Activated naive CD4-positive, alpha-beta T cell treated with anti-CD3 and anti-CD28 coated beads for 36 hours (primary cell): Measurements from ENCODE around the gene TCTN1. TPM values are rescaled to one million over a fixed set of nuclear protein-coding genes. Genes with fewer than 3 reads are reported as not detected.

Experiments
- CTCF ChIA-PET: fragments of 350-600 bp; sonication (Branson Sonifier 250); formaldehyde crosslinking; loops from one replicate; lab custom pipeline; 2021; ENCODE audit warnings: antibody characterized with exemption; lab: Charles Lee
- DNase-seq: peaks from one replicate; pipeline ENCODE4 v3.0.0-alpha.2; 2020
- H3K27ac Mint-ChIP-seq: one replicate; pipeline ENCODE4 v1.8.0; 2021; ENCODE audit warnings: mild to moderate bottlenecking, mixed read lengths
- H3K27me3 Mint-ChIP-seq: one replicate; pipeline ENCODE4 v1.8.0; 2021; ENCODE audit warnings: low read depth, mixed read lengths
- H3K36me3 Mint-ChIP-seq: one replicate; pipeline ENCODE4 v1.8.0; 2021; ENCODE audit warnings: low read depth, mixed read lengths
- H3K4me1 Mint-ChIP-seq: one replicate; pipeline ENCODE4 v1.8.0; 2021; ENCODE audit warnings: low read depth, mixed read lengths
- H3K4me3 Mint-ChIP-seq: one replicate; pipeline ENCODE4 v1.8.0; 2021; ENCODE audit warnings: mild to moderate bottlenecking, moderate library complexity, mixed read lengths
- H3K9me3 Mint-ChIP-seq: one replicate; pipeline ENCODE4 v1.8.0; 2021; ENCODE audit warnings: mixed read lengths
- intact Hi-C: fragments of 100-400 bp; cut with micrococcal nuclease; formaldehyde crosslinking; loops from one replicate; pipeline ENCODE4 v1.15.1; 2023
- total RNA-seq, 2 experiments: library from RNA; stranded (reverse); gene quantifications; one replicate each; pipeline ENCODE4 v1.2.3, GENCODE V29; 2021

TCTN1 gene
- total RNA-seq, 2 experiments from 2014 or later = 5.2 to 5.8 TPM

DNA sequence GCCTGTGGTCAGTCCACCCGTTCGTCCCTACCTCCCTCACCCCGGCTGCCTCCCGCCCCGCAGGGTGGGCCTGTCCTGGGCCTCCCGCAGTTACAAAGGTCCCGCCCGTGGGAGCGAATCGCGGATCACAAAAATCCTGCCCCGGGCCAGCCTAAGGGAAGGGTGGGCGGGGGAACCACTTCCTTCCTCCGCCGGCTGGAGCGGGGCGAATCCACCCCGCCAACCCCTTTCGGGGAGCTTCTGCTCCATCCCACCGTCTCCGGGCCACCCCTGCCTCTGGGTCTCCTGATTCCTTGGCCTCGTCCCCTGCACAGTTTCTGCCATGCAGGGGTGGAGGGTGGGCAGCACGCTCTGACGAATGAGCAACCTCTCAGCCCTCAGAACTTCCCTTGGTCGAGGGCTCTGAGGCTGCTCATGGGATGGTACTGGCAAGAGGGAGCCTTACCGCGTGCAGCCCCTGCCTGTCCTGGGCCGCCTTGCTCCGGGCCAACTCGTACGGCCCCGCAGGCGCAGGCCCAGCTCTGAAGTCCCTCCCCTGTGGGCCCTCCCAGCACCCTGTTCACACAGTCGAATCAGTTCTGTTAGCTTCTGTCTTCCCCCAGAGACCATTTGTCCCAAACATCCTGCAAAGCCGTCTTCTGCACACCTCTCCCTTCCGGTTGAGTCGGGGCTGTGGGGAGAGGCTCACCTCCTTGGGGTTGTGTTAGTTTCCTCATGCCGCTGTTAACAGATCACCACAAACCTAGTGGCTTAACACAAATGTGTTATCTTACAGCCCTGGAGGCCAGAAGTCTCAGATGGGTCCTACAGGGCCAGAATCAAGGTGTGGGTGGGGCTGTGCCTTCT, 75.6 kb downstream of the TCTN1 start:
- Mint-ChIP-seq H3K4me1 (peaks cover 38% of the 10 kb centered on the region), H3K9me3 (no peaks in the 10 kb centered on the region), H3K27me3 (no peaks in the 10 kb centered on the region), H3K36me3 (no peaks in the 10 kb centered on the region), H3K27ac (peak overlapping the region; percentile 39), H3K4me3 (peak overlapping the region; percentile 80)
- intact Hi-C loops = loop anchor here (2.0 kb wide), 3 partner anchors 19 to 71 kb away; no protein-coding TSS in a partner anchor
- CTCF ChIA-PET = interaction anchor here (1.0 to 1.3 kb wide), 2 partner anchors 8 to 15 kb away, joined by 3 read pairs; no protein-coding TSS in a partner anchor
- DNase-seq = peak; percentile 69

DNA sequence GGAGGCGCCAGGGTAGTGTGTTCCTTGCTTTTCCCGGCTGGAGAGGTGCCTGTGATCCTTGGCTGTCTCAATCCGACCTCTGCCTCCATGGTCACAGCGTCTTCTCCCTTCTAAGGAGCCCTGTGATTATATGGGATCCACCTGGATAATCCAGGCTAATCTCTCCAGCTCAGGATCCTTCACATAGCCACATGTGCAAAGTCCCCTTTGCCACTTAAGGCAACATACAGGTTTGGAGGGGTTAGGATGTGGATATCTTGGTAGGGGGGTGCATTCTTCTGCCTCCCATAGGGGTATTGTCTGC, 76.2 kb downstream of the TCTN1 start:
- H3K9me3 Mint-ChIP-seq = no peaks in the 10 kb centered on the region
- CTCF ChIA-PET = interaction anchor here (1.0 to 1.3 kb wide), 2 partner anchors 8 to 15 kb away, joined by 3 read pairs; no protein-coding TSS in a partner anchor
- no peak for DNase-seq
- peak overlapping the region; percentile 80 for H3K4me3 Mint-ChIP-seq
- intact Hi-C loops = no loop called here
- H3K4me1 Mint-ChIP-seq = peaks cover 32% of the 10 kb centered on the region
- H3K36me3 Mint-ChIP-seq = no peaks in the 10 kb centered on the region
- peak overlapping the region; percentile 7 for H3K27ac Mint-ChIP-seq
- no peaks in the 10 kb centered on the region for H3K27me3 Mint-ChIP-seq

- H3K4me3 Mint-ChIP-seq = no peak overlapping the region
- no peaks in the 10 kb centered on the region for H3K27me3 Mint-ChIP-seq
- intact Hi-C loops = loop anchor here (1.0 kb wide), 1 partner anchor 74 kb away; no protein-coding TSS in a partner anchor
- H3K36me3 Mint-ChIP-seq = no peaks in the 10 kb centered on the region
- CTCF ChIA-PET = no interaction called here
- H3K4me1 Mint-ChIP-seq = peaks cover 30% of the 10 kb centered on the region
- H3K9me3 Mint-ChIP-seq = no peaks in the 10 kb centered on the region
- DNase-seq = no peak
- H3K27ac Mint-ChIP-seq = no peak overlapping the region
These were observed 79.8 kb downstream of the TCTN1 start for GRCh38 chr12:110693731-110694130.

DNA sequence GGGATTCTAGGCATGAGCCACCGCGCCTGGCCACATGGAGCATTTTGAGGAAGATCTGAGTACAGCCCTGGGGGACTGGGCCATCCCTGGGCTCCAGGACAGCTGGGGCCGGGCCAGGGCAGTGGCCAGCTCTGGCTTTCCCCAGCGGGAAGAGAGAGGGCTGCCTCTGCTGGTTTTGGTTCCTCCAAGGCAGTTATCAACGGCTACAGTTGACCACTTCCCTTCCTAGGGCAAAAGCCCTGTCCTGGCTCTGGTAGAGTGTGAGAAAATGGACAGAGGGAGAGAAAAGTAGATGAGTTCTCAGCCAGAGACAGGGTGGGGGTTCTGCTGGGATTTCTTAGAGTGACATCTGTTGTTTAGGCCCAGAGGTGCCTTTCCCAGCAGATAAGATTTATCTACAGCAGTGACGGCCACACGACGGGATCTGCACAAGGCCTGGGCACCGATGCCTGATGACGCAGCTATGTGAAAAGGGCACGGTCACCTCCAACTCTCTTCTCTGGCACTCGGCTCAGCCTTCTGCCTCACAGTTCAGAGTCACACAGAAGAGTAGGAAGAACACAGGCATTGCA, 80.5 kb downstream of the TCTN1 start:
- H3K27ac Mint-ChIP-seq = no peak overlapping the region

DNA sequence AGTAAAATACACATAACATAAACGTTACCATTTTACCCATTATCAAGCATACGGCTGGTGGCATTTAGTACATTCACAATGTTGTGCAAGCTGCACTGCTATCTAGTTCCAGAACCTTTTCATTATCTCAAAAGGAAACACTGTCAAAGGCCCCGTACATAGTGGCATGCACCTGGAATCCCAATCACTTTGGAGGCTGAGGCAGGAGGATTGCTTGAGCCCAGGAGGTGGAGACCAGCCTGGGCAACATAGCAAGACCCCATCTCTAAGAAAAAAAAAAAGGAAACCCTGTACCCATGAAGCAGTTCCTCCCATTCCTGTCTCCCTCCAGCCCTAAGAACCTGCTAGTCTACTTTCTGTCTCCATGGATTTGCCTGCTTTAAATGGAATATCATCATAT, 82.4 kb downstream of the TCTN1 start:
- peaks cover 19% of the 10 kb centered on the region for H3K4me1 Mint-ChIP-seq
- no peaks in the 10 kb centered on the region for H3K27me3 Mint-ChIP-seq
- intact Hi-C loops = loop anchor here (5.0 kb wide), 1 partner anchor 184 kb away; no protein-coding TSS in a partner anchor
- H3K36me3 Mint-ChIP-seq = no peaks in the 10 kb centered on the region
- H3K4me3 Mint-ChIP-seq = no peak overlapping the region
- CTCF ChIA-PET = no interaction called here
- H3K9me3 Mint-ChIP-seq = no peaks in the 10 kb centered on the region
- DNase-seq = no peak
- H3K27ac Mint-ChIP-seq = no peak overlapping the region

More for the DNA sequence above, 80.5 kb downstream of the TCTN1 start:
- no peak for DNase-seq
- H3K4me3 Mint-ChIP-seq = no peak overlapping the region
- intact Hi-C loops = loop anchor here (1.0 kb wide), 1 partner anchor 75 kb away; no protein-coding TSS in a partner anchor
- no peaks in the 10 kb centered on the region for H3K9me3 Mint-ChIP-seq
- H3K36me3 Mint-ChIP-seq = no peaks in the 10 kb centered on the region
- H3K27me3 Mint-ChIP-seq = no peaks in the 10 kb centered on the region
- H3K4me1 Mint-ChIP-seq = peaks cover 29% of the 10 kb centered on the region
- CTCF ChIA-PET = no interaction called here

DNA sequence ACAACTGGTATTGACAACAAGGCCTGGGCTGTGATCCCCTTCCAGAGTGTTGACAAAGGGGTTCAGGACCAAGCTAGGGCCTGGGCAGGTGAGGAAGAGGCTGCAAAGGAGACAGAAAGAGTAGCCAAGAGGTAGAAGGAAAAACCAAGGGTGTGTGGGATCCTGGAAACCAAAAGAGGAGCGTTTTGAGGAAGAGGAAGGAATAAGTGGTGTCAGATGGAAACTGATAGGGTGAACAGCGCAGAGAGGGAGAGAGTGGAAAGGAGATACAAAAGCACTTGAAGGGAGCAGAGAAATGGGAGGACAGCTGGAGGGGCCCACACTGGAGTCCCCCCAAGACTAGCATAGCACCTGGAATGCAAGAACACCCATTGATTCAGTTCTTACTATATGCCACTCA, 83.3 kb downstream of the TCTN1 start:
- DNase-seq = no peak
- no peaks in the 10 kb centered on the region for H3K9me3 Mint-ChIP-seq
- H3K27me3 Mint-ChIP-seq = no peaks in the 10 kb centered on the region
- no peak overlapping the region for H3K27ac Mint-ChIP-seq
- H3K4me3 Mint-ChIP-seq = no peak overlapping the region
- H3K36me3 Mint-ChIP-seq = no peaks in the 10 kb centered on the region
- intact Hi-C loops = loop anchor here (5.0 kb wide), 1 partner anchor 185 kb away; no protein-coding TSS in a partner anchor
- CTCF ChIA-PET = interaction anchor here (0.6 to 1.6 kb wide), 14 partner anchors 8 to 190 kb away, joined by 3 to 6 read pairs (median 3); partner anchors contain the start of genes HVCN1 and TCTN1
- peaks cover 19% of the 10 kb centered on the region for H3K4me1 Mint-ChIP-seq

DNA sequence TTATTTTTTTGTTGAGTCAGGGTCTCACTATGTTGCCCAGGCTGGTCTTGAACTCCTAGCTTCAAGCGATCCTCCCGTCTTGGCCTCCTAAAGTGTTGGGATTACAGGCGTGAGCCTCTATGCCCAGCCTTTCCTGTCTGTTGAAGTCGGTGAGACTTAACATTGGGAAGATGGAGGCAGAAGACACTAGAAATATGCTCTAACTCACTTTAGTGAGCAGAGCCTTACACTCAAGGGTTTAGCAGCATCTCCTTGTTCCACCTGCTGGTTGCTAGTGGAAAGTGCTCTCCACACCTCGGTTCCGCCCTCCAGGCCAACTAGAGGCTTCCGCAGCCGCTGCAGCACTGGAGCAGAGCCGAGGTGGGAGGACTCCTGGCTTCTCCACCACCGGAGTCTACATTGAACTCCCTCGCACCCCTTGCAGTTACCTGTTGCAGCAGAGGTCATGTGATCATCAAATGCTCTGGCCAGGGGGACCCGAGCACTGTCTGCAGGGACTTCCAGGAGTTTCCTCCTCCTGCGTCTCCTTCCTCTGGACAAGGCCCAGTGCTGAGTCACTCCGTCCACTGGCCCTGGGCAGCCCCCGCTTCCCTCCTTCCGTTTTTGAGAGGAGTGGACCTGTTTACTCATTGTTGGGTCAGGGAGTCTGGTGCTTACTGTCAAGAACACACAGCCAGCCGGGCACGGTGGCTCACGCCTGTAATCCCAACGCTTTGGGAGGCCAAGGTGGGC, 84.4 kb downstream of the TCTN1 start:
- H3K4me3 Mint-ChIP-seq = no peak overlapping the region
- CTCF ChIA-PET = interaction anchor here (0.6 to 1.6 kb wide), 14 partner anchors 9 to 189 kb away, joined by 3 to 6 read pairs (median 3); partner anchors contain the start of genes HVCN1 and TCTN1
- H3K36me3 Mint-ChIP-seq = no peaks in the 10 kb centered on the region
- no peaks in the 10 kb centered on the region for H3K9me3 Mint-ChIP-seq
- H3K4me1 Mint-ChIP-seq = peaks cover 17% of the 10 kb centered on the region
- peak overlapping the region; percentile 57 for H3K27ac Mint-ChIP-seq
- DNase-seq = peak; percentile 90
- H3K27me3 Mint-ChIP-seq = no peaks in the 10 kb centered on the region
- intact Hi-C loops = loop anchor here (1.0 to 5.0 kb wide), 7 partner anchors 79 to 248 kb away; partner anchors contain the start of genes ARPC3, FAM216A and GPN3

Other genes starting within 250 kb of the TCTN1 start
- 10 to 100 TPM; 51.2 to 61.2 TPM for gene ANAPC7, start 210.4 kb upstream of the TCTN1 start, total RNA-seq
- 100 to 1,000 TPM; 279 to 311 TPM for gene ARPC3, start 163.8 kb upstream of the TCTN1 start, total RNA-seq
- gene GPN3, start 145.9 kb upstream of the TCTN1 start, total RNA-seq = 10 to 100 TPM; 58.2 to 59.8 TPM
- 10 to 100 TPM; 37.0 to 39.5 TPM for gene FAM216A, start 145.3 kb upstream of the TCTN1 start, total RNA-seq
- gene VPS29, start 112.0 kb upstream of the TCTN1 start, total RNA-seq = 10 to 100 TPM; 76.6 to 81.8 TPM
- gene RAD9B, start 111.8 kb upstream of the TCTN1 start, total RNA-seq = 1 to 10 TPM; 1.1 to 1.5 TPM
- 10 to 100 TPM; 41.1 to 43.2 TPM for gene PPTC7, start 30.8 kb upstream of the TCTN1 start, total RNA-seq
- 1 to 10 TPM; 2.6 to 3.1 TPM for gene HVCN1, start 75.0 kb downstream of the TCTN1 start, total RNA-seq
- 100 to 1,000 TPM; 280 to 285 TPM for gene PPP1CC, start 128.8 kb downstream of the TCTN1 start, total RNA-seq
- not detected for gene CCDC63, start 232.9 kb downstream of the TCTN1 start, total RNA-seq